ENCODE results near the gene PMM2. TPM values are rescaled to one million over a fixed set of nuclear protein-coding genes. Genes with fewer than 3 reads are reported as not detected.
"Not testable (repeated sequence)": the region's sequence is repeated elsewhere in the genome, so short reads cannot be mapped to it uniquely, and the experiment has no call there.

The PMM2 gene
- total RNA-seq, 1 donor, result 34.7 TPM

DNA sequence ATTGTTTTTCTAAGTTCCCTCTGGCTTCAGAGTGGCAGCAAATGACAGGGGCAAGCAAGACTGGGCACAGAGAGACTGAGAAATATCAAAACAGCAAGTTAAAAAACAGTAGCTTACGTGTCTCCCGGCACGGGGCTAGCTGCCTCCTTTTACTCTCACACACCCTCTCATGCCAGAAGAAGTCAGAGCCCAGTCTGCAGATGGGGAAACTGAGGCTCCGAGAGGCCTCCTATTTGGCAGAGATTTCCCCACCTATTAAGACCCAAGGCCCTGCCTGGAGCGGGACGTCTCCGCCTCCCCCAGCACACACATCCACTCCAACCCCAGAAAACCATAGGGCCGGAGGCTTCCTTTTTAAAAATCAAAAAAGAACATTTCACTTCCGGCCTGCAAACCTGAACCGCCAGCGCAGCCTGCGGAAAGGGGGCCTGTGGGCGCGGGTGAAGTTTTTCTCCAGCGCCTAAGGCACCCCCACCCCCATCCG, 70.3 kb downstream of the PMM2 start:
- DNase-seq (ENCODE audit: low read depth), result no peak
- TF ChIP-seq, protein P1, sequence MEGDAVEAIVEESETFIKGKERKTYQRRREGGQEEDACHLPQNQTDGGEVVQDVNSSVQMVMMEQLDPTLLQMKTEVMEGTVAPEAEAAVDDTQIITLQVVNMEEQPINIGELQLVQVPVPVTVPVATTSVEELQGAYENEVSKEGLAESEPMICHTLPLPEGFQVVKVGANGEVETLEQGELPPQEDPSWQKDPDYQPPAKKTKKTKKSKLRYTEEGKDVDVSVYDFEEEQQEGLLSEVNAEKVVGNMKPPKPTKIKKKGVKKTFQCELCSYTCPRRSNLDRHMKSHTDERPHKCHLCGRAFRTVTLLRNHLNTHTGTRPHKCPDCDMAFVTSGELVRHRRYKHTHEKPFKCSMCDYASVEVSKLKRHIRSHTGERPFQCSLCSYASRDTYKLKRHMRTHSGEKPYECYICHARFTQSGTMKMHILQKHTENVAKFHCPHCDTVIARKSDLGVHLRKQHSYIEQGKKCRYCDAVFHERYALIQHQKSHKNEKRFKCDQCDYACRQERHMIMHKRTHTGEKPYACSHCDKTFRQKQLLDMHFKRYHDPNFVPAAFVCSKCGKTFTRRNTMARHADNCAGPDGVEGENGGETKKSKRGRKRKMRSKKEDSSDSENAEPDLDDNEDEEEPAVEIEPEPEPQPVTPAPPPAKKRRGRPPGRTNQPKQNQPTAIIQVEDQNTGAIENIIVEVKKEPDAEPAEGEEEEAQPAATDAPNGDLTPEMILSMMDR (IDR thresholded peaks at IDR 0.05; ENCODE audit: insufficient read depth, low read length), result no peak

DNA sequence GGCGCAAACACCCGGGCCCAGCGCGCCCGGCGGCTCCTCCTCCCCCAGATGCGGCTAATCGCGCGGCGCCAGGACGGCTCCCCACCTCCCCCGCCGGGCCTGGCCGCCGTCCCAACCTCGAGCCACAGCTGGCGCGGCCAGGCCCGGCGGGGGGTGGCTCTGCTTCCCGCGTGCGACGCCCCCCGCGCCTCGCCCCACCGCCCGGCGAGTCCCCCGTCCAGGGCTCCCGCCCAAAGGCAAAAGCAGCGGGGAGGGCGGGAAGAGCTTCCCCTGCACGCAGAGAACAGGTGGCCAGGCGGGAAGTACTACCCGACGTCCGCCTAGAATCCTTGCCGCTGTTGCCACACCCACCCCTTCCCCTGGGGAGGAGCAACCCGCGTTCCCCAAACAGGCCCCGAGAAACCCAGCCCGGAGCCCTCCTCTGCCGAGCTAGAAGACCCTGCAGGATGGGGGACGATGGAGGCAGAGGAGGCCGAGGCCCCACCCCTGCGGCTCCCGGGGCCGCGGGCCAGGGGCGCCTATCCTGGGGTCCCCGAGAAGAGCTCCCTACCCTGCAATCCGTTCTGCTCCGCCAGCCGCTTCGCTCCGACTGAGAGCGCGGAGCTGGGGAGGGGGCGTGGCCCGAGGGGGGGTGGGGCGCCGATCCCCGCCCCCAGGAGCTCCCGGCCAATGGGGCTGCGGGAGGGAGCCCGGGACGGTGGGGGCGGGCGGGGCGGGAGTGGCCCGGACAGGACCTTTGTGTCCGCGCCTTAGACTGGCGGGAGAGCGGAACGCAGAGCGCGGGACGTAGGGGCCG, 71.0 kb downstream of the PMM2 start, which contains the start of gene CARHSP1:
Gene CARHSP1 (minus strand): TSS at position 591 of the 796 bp plus-strand sequence. CDS start 9,678 bp downstream, outside the sequence.
- DNase-seq (ENCODE audit: low read depth), result peak; percentile 80
- TF ChIP-seq, protein P1 (IDR thresholded peaks at IDR 0.05; ENCODE audit: insufficient read depth, low read length), result no peak
- H3K4me3 ChIP-seq (ENCODE audit: low read depth, low read length), result peak within 1 kb of the TSS; percentile 72

More for the DNA sequence above, 70.3 kb downstream of the PMM2 start:
- H3K4me3 ChIP-seq (ENCODE audit: low read depth, low read length), result peak overlapping the region; percentile 72

DNA sequence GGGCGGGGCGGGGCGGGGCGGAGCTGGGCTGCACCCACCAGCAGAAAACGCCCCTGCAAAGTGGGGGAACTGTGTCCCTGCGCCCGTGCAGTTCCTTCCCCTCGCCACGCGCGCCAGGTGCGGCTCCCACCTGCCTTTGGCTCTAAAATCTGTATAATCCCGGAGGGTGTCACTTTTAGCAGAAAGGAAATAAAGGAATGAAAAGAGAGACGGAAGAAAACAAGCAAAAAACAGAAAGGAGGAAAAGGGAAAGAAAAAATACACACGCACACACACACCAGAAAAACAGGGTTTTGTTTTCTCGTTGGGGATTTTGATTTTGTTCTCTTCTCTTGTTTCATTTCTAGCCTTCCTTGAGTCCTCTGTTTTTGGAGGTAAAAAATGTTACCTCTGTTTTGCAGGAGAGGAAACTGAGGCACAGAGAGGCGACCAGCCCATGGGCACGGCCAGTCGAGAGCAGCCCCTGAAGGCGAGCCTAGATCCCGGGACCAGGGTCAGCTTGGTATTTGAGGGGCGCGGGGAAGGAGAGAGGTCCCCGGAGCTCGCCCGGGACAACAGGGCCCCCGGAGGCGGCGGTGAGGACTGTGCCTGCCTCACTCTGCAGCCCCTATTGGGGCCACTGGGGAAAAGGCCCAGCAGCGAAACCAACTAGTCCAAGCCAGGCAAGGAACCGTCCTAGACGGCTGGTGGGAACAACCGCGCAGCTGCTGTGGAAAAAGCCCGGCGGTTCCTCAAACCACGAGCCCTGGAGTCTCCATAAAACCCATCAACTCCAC, 71.8 kb downstream of the PMM2 start:
- peak overlapping the region; percentile 62 for H3K4me3 ChIP-seq (ENCODE audit: low read depth, low read length)
- TF ChIP-seq, protein P1 (IDR thresholded peaks at IDR 0.05; ENCODE audit: insufficient read depth, low read length), result peak; percentile 4
- no peak for DNase-seq (ENCODE audit: low read depth)

DNA sequence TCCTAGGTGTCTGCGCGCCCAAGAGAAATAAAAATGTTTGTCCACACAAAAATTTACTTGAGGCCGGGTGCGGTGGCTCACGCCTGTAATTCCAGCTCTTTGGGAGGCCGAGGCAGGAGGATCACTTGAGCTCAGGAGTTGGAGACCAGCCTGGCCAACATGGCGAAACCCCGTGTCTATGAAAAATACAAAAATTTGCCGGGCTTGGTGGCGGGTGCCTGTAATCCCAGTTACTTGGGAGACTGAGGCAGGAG, 72.3 kb downstream of the PMM2 start:
- H3K4me3 ChIP-seq (ENCODE audit: low read depth, low read length); DNase-seq (ENCODE audit: low read depth): not testable (repeated sequence)

DNA sequence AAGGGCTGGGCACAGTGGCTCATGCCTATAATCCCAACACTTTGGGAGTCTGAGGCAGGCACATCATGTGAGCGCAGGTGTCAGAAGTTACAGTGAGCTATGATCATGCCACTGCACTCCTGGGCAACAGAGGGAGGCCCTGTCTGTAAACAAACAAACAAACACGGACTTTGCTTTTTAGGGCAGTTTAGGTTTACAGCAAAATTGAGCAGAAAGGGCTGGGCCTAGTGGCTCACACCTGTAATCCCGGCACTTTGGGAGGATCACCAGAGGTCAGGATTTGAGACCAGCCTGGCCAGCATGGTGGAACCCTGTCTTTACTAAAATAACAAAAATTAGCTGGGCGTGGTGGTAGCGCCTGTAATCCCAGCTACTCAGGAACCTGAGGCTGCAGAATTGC, 74.4 kb downstream of the PMM2 start:
- H3K4me3 ChIP-seq (ENCODE audit: low read depth, low read length), result no peak overlapping the region
- TF ChIP-seq, protein P1 (IDR thresholded peaks at IDR 0.05; ENCODE audit: insufficient read depth, low read length), result no peak
- DNase-seq (ENCODE audit: low read depth), result no peak

DNA sequence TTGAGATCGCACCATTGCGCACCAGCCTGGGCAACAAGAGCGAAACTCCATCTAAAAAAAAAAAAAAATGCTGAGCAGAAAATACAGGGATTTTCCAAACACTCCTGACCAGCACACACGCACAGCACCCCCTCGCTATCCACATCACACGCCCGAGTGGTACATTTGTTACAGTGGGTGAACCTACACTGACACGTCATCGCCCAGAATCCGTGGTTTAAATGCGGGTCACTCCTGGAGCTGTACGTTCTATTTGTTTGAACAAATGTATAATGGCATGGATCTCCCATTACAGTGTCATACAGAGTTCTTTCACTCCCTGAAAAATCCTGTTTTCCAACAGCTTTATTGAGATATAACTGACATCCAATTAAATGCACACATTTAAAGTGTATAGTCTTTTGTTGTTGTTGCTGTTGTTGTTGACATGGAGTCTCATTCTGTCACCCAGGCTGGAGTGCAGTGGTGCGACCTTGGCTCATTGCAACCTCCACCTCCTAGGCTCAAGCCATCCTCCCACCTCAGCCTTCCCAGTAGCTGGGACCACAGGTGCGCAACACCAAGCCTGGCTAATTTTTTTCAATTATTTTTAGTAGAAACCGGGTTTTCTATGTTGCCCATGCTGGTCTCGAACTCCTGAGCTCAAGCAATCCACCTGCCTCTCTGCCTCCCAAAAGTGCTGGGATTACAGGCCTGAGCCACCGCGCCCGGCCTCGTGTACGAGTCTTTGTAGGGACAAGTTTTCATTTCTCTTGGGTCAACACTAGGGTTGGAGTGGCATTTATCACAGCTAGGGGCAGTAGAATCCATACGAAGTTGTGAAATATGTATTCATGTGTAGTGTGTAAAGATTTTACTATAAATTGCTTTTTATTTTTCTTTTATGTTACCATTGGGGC, 75.6 kb downstream of the PMM2 start:
- no peak for DNase-seq (ENCODE audit: low read depth)
- TF ChIP-seq, protein P1 (IDR thresholded peaks at IDR 0.05; ENCODE audit: insufficient read depth, low read length), result peak; percentile 14
- no peak overlapping the region for H3K4me3 ChIP-seq (ENCODE audit: low read depth, low read length)

DNA sequence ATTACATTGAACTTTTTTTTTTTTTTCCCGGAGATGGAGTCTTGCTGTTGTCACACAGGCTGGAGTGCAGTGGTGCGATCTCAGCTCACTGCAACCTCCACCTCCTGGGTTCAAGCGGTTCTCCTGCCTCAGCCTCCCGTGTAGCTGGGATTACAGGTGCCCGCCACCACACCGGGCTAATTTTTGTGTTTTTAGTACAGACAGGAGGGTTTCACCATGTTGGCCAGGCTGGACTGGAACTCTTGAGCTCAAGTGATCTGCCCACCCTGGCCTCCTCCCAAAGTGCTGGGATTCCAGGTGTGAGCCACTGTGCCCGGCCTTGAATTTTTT, 76.2 kb downstream of the PMM2 start:
- DNase-seq (ENCODE audit: low read depth); H3K4me3 ChIP-seq (ENCODE audit: low read depth, low read length): not testable (repeated sequence)
